HG03139 (cell line): ENCODE results near the gene ADGRG1.
"Not testable (repeated sequence)": the region's sequence is repeated elsewhere in the genome, so short reads cannot be mapped to it uniquely, and the experiment has no call there.

Experiments
- ATAC-seq: cut with Tn5 transposase; IDR thresholded peaks from one replicate; pipeline ENCODE4 v1.9.1; 2021; ENCODE audit not compliant: unreplicated experiment

Gene ADGRG1

GRCh38 chr16:57628008-57628781, at the start of gene ADGRG1:
Gene ADGRG1 (plus strand): TSS chr16:57628630. CDS start chr16:57650288, 21,658 bp downstream.
- ATAC-seq = no peak

DNA sequence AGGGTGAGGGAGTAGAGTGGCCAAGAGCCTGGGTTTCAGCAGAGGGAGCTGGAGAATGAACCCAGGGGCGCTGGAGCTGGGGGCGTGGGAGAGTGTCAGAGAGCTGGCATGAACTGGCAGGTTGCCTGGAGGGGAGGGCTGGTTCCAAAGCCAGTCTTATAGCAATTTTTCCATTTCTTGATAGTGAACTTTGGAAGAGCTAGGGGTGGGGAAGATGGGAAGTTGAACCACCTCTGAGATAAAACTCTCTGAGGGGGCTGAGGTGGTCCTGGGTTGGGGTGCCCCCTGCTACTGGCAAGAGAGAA, 49.1 kb upstream of the ADGRG1 start:
- no peak for ATAC-seq

- no peak for ATAC-seq
Observed at GRCh38 chr16:57585051-57585687, 43.3 kb upstream of the ADGRG1 start.

- ATAC-seq = no peak
Observed at GRCh38 chr16:57588831-57589230, 39.6 kb upstream of the ADGRG1 start.

DNA sequence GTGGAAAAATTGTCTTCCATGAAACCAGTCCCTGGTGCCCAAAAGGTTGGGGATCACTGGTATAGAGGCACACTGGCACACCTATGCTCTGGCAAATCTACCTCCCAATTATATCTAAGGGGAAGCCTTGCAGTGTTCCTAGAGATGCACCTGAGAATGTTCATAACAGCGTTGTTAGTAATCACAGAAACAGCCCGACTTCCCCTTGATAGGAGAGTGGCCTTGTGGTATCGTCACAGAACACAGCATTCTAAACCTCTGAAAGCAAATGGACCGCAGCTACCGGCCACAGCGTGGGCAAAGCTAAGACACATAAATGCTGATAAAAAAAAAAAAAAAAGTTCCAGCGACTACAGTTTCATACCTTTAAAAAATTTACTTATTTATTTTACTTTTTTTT, 39.1 kb upstream of the ADGRG1 start:
- no peak for ATAC-seq

DNA sequence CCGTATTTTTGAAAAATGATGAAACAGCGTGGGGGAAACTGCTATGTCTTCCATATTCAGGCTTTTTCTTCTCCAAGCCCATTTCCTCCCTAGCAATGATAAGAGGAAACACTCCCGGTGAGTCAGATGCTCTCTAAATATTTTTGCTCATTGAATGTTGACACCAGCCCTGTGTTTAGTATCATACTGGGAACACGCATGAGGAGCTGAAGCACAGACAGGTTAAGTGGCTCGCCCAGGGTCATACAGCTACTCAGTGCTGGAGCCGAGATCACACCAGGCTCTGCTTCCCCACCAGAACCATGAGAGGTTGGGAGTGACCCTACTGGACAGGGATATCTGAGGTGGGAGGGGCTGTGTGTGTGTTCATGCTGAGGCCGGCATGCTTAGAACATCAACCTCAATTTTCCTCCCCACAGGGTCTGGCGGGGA, 37.8 kb upstream of the ADGRG1 start:
- ATAC-seq = no peak

DNA sequence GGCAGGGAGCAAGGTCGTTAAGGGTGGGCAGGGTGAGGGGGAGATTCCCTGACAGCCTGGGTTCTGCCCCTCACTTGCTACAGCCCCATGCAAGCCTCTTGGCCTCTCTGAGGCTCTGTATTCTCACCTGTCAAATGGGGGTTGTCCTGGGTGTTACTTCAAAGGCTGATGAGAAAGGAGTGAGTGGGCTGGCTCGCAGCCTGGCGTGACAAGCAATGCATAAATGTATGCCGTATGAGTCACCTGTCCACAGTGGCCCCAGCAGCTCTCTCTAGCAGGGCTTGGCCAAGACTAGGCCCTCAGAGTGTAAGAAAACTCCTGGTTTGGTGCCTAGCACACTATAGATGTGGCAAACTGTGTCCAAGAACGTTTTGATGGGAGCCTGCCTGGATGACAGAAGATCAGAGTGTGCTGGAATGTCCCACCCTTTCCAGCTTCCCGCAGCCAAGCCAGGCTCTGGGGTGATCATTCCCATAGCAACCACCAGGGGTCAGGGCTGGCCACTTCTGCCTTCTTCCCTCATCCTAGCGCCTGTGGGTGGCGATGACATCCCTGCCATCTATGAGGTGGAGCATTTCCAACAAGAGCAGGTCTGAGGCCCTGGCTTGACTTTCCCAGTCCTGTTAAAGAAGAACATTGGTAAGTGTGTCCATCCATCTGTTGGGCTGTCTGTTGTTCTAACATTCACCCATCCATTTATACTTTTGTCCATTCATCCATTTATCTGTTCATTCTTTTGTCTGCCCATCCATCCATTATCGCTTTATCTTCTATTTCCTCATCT, 37.2 kb upstream of the ADGRG1 start:
- ATAC-seq = no peak

- no peak for ATAC-seq
Observed at GRCh38 chr16:57591870-57592485, 36.5 kb upstream of the ADGRG1 start.

DNA sequence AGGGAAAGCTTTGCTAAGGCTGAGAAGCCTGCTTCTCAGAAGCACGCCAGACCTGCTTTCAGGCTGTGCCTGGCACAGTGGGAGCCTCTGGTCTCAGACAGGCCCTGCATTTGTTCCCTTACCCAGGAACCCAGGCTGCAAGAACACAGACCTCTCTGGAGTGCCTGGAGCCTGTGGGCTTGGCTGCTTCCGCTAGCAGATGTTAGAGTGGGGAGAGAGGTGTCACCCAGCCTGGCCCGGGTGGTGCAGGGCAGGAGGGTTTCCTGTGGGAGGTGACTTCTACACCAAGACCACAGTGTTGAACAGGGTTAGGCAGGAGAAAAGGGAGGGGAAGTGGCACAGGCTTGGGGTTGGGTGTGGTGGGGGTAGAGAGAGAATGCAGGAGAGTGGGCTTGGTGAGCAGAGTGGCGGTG, 35.8 kb upstream of the ADGRG1 start:
- no peak for ATAC-seq

GRCh38 chr16:57593021-57593420, 35.4 kb upstream of the ADGRG1 start:
- ATAC-seq = no peak

- ATAC-seq = no peak
Observed at GRCh38 chr16:57593990-57594389, 34.4 kb upstream of the ADGRG1 start.

DNA sequence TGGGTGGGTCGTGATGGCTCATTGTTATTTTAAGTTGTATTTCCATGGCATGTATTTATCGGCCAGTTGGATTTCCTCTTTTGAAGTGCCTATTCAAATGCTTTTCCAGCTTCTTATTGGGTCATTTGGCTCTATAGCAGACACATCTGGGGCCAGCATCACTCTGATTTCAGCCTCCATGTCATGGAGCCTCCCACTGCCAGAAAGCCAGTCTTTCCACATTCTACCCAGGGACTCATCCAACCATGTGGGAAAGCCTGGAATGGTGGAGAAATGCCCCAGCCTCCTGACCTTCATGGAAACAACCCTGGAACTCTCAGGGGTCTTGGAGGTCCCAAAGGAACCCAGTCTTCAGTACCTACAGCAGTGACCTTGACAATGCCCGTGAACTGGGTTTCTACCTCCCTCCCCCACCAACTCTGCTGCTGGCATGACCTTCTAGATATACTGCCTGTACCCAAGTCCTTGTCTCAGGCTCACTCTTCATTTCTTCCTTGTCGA, 33.8 kb upstream of the ADGRG1 start:
- no peak for ATAC-seq

DNA sequence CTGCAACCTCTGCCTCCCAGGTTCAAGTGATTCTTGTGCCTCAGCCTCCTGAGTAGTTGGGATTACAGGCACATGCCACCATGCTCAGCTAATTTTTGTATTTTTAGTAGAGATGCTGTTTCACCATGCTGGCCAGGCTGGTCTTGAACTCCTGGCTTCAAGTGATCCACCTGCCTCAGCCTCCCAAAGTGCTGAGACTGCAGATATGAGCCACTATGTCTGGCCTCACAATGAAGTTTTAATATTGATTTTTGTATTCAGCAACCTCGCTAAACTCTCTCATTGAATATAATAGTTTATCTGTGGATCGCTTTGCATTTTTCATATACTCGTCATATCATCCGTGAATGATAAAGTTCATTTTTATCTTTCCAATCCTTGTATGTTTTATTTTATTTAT, 32.2 kb upstream of the ADGRG1 start:
- ATAC-seq = not testable (repeated sequence)

- ATAC-seq = no peak
Observed at GRCh38 chr16:57598437-57598836, 30.0 kb upstream of the ADGRG1 start.

GRCh38 chr16:57600048-57600835, 28.2 kb upstream of the ADGRG1 start:
- no peak for ATAC-seq

DNA sequence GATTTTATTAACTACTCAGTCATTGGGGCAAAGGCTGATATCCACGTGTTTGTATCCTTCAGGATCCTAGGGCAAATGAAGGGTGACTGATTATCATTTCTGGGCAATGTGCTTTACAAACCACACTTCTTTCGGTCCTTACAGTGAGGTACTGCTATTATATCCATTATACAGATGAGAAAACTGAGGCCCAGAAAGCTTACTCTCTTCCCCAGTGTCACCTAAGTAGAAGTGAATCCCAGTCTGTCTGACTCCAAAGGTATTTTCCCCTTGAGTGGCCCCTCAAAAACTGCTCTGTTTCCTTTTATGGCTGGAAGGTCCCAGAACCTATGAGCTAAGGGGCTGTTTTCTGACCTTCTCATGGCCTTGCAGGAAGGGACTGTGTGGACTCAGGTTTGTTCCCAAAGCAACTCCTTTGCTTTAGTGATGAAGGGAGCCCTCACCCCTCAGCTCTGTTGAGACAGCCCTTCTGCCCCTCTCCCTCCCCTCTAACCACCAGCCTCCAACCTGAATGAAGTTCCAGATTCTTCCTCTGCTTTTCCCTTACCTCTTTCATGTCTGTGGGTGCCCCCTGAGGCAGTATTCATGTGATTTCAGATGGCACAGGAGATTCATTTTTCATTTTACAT, 27.4 kb upstream of the ADGRG1 start:
- ATAC-seq = no peak

GRCh38 chr16:57601801-57602478, 26.5 kb upstream of the ADGRG1 start:
- peak; percentile 62 for ATAC-seq

DNA sequence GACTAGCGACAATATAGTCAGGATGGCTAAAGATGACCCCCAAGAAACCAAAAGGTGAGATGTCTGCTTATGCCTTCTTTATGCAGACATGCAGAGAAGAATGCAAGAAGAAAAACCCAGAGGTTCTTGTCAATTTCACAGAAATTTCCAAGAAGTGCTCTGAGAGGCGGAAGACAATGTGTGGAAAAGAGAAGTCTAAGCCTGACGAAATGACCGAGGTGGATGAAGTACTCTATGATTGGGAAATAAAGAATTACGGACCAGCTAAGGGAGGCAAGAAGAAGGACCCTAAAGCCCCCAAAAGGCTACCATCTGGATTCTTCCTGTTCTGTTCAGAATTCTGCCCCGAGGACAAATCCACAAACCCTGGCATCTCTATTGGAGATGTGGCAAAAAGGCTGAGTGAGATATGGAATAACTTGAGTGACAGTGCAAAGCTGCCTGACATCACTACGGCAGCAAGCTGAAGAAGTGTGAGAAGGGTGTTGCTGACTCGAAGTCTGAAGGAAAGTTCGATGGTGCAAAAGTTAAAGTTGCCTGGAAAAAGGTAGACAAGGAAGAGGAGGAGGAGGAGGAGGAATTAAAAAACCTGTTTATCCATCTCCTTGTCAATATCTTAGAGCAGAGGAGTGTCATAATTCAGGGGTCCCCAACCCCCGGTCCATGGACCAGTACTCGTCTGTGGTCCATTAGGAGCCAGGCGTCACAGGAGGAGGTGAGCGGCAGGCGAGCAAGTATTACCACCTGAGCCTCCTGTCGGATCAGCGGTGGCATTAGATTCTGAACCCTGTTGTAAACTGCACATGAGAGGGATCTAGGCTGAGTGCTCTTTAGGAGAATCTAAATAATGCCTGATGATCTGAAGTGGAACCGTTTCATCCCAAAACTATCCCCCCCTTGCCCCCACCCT, 25.1 kb upstream of the ADGRG1 start:
- ATAC-seq = no peak
